Adrenal gland (tissue), 5 donors: ENCODE data around the gene SLC18B1.

Source experiments
- POLR2A ChIP-seq, 2 donors: fragments of 450-650 bp; IDR thresholded peaks; one replicate each; pipeline ENCODE4 v1.6.1; 2017; ENCODE audit warnings: antibody characterized with exemption in 2 of 2, mild to moderate bottlenecking in 2 of 2, moderate library complexity in 1 of 2
- TF ChIP-seq, protein P1 (sequence below), 6 experiments: fragments of 450-650 bp in 4 of 6; fragments of 200-600 bp in 2 of 6; sonication (generic) in 1 of 6; IDR thresholded peaks; 1 replicate in 5 of 6; 2 replicates in 1 of 6; pipeline versions ENCODE4 v1.5.1 to v1.8.0; 2016 to 2021; ENCODE audit warnings: antibody characterized with exemption in 6 of 6, mild to moderate bottlenecking in 2 of 6, moderate library complexity in 1 of 6
- donor health status: DM: no; HTN: no; CAD: no.

DNA sequence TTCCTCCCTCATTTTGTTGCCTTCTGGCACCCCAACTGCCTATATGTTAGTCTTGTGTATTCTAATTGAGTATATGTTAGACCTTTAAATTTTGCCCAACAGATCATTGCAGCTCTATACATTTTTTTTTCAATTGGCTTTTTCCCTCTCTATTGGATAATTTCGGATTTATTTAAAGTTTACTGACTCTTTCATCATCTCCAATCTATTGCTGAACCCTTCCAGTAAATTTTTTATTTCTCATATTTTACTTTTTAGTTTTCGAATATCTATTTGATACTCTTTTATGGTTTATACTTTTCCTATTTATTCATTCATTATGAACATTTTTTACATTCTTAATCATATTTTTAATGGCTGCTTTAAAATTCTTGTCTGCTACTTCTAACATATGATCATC is 7.1 kb upstream of the SLC18B1 start:
- TF ChIP-seq, protein P1, sequence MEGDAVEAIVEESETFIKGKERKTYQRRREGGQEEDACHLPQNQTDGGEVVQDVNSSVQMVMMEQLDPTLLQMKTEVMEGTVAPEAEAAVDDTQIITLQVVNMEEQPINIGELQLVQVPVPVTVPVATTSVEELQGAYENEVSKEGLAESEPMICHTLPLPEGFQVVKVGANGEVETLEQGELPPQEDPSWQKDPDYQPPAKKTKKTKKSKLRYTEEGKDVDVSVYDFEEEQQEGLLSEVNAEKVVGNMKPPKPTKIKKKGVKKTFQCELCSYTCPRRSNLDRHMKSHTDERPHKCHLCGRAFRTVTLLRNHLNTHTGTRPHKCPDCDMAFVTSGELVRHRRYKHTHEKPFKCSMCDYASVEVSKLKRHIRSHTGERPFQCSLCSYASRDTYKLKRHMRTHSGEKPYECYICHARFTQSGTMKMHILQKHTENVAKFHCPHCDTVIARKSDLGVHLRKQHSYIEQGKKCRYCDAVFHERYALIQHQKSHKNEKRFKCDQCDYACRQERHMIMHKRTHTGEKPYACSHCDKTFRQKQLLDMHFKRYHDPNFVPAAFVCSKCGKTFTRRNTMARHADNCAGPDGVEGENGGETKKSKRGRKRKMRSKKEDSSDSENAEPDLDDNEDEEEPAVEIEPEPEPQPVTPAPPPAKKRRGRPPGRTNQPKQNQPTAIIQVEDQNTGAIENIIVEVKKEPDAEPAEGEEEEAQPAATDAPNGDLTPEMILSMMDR (IDR thresholded peaks at IDR 0.05) = no peak
- TF ChIP-seq POLR2A (IDR thresholded peaks at IDR 0.05) = no peak
